HepG2 (cell line): ENCODE data around the gene SNX10. TPM values are rescaled to one million over a fixed set of nuclear protein-coding genes. Genes with fewer than 3 reads are reported as not detected.

Source experiments
- ATAC-seq: fragments of 200-7000 bp; cut with Tn5 transposase; 3 replicates; pipeline ENCODE4 v1.9.1; 2020; ENCODE audit warnings: mild to moderate bottlenecking, moderate library complexity
- BruUV-seq: library from RNA; stranded (reverse); fragments of 400-500 nt; replicated peaks from 2 replicates; lab custom pipeline; 2021; lab: Mats Ljungman, UMichigan
- CTCF ChIA-PET: fragments of 300-600 bp; formaldehyde crosslinking; extraction: SDS; loops from one replicate; lab custom pipeline; 2021; ENCODE audit warnings: low total read pairs, inconsistent platforms, low intra/inter-chr PET ratio; lab: Yijun Ruan, JAX
- POLR2A ChIA-PET: fragments of 350-600 bp; sonication (Branson Sonifier 250); formaldehyde crosslinking; loops from one replicate; lab custom pipeline; 2020; ENCODE audit warnings: antibody characterized with exemption, inconsistent platforms; lab: Yijun Ruan, JAX
- DNase-seq: peaks from one replicate; pipeline ENCODE4 v3.0.0-alpha.2; 2015; ENCODE audit warnings: low spot score
- FAIRE-seq: peaks from 3 replicates; lab custom pipeline; 2011; peaks lifted over from hg19 to GRCh38; lab: Jason Lieb, UNC
- H2AFZ ChIP-seq: one replicate; pipeline ENCODE4 v1.6.1; 2011; ENCODE audit warnings: low read length, inconsistent platforms
- H3K27ac ChIP-seq: fragments of 300-600 bp; 3 replicates; pipeline ENCODE4 v1.8.0; 2011; ENCODE audit warnings: mixed run types, mild to moderate bottlenecking, mixed read lengths, low read length, inconsistent platforms; ENCODE audit not compliant: insufficient read depth; ENCODE audit errors: extremely low read length
- H3K27me3 ChIP-seq, 2 experiments: fragments of 200-600 bp in 1 of 2; 2 replicates in 1 of 2; 3 replicates in 1 of 2; pipeline versions ENCODE4 v1.6.0 to v1.8.0; 2011; ENCODE audit warnings: low read length in 2 of 2, mild to moderate bottlenecking in 2 of 2, moderate library complexity in 2 of 2, inconsistent platforms in 1 of 2; ENCODE audit not compliant: insufficient read depth in 2 of 2, control insufficient read depth in 1 of 2
- H3K36me3 ChIP-seq, 2 experiments: fragments of 200-600 bp in 1 of 2; replicated peaks in 1 of 2; 2 replicates in 1 of 2; 3 replicates in 1 of 2; pipeline versions ENCODE4 v1.5.1 to v1.8.0; 2011; ENCODE audit warnings: low read length in 2 of 2, inconsistent platforms in 1 of 2; ENCODE audit not compliant: insufficient read depth in 2 of 2, control insufficient read depth in 1 of 2
- H3K4me1 ChIP-seq: 2 replicates; pipeline ENCODE4 v1.5.1; 2012; ENCODE audit warnings: low read length, inconsistent platforms; ENCODE audit not compliant: insufficient read depth
- H3K4me2 ChIP-seq: 2 replicates; pipeline ENCODE4 v1.6.0; 2011; ENCODE audit warnings: low read depth, low read length, inconsistent platforms
- H3K4me3 ChIP-seq, 3 experiments: fragments of 200-600 bp in 1 of 3; sonication (generic), shearing (Covaris generic) in 1 of 3; replicated peaks in 1 of 3; 2 replicates each; pipeline ENCODE4 v1.5.1; 2011 to 2016; ENCODE audit warnings: low read length in 3 of 3, inconsistent platforms in 2 of 3, low read depth in 2 of 3, mild to moderate bottlenecking in 2 of 3, control low read depth in 1 of 3, mixed read lengths in 1 of 3; ENCODE audit not compliant: insufficient read depth in 1 of 3
- H3K79me2 ChIP-seq: one replicate; pipeline ENCODE4 v1.6.1; 2011; ENCODE audit warnings: low read length, inconsistent platforms; ENCODE audit not compliant: insufficient read depth
- H3K9ac ChIP-seq: 2 replicates; pipeline ENCODE4 v1.6.0; 2011; ENCODE audit warnings: mild to moderate bottlenecking, low read depth, low read length, inconsistent platforms; ENCODE audit not compliant: insufficient read depth
- H3K9me3 ChIP-seq: 2 replicates; pipeline ENCODE4 v1.5.1; 2012; ENCODE audit warnings: mild to moderate bottlenecking, low read length
- H4K20me1 ChIP-seq: 2 replicates; pipeline ENCODE4 v1.6.0; 2011; ENCODE audit warnings: inconsistent platforms, mild to moderate bottlenecking, low read length, moderate library complexity; ENCODE audit not compliant: insufficient read depth
- ARID5B ChIP-seq: IDR thresholded peaks from 2 replicates; pipeline ENCODE4 v1.4.0; 2020; ENCODE audit warnings: mild to moderate bottlenecking, missing genetic modification reagents
- BCL6 ChIP-seq: IDR thresholded peaks from 2 replicates; pipeline ENCODE4 v1.6.1; 2016; ENCODE audit warnings: missing genetic modification reagents, missing compliant biosample characterization
- FOXA1 ChIP-seq, 2 experiments: fragments of 450-650 bp in 1 of 2; sonication (generic) in 1 of 2; formaldehyde crosslinking in 1 of 2; IDR thresholded peaks; 2 replicates each; pipeline versions ENCODE4 v1.4.0 to v1.6.1; 2016 to 2020; ENCODE audit warnings: missing genetic modification reagents in 1 of 2
- FOXA3 ChIP-seq: IDR thresholded peaks from 2 replicates; pipeline ENCODE4 v1.6.1; 2016; ENCODE audit warnings: missing genetic modification reagents, missing compliant biosample characterization
- HMG20A ChIP-seq: IDR thresholded peaks from 2 replicates; pipeline ENCODE4 v1.6.1; 2016; ENCODE audit warnings: borderline replicate concordance
- KLF6 ChIP-seq: IDR thresholded peaks from 2 replicates; pipeline ENCODE4 v1.8.0; 2016; ENCODE audit warnings: missing biosample characterization, missing genetic modification reagents
- NCOA2 ChIP-seq: sonication (generic); formaldehyde crosslinking; IDR thresholded peaks from 2 replicates; pipeline ENCODE4 v1.8.0; 2022; ENCODE audit warnings: inconsistent platforms
- PAXIP1 ChIP-seq: sonication (generic); formaldehyde crosslinking; conservative IDR thresholded peaks from 2 replicates; pipeline ENCODE4 v1.4.0; 2020; ENCODE audit warnings: mild to moderate bottlenecking, missing genetic modification reagents, moderate library complexity
- PPARG ChIP-seq: conservative IDR thresholded peaks from 2 replicates; pipeline ENCODE4 v1.6.1; 2016; ENCODE audit warnings: missing biosample characterization, missing genetic modification reagents
- RNF219 ChIP-seq: sonication (generic); formaldehyde crosslinking; IDR thresholded peaks from 2 replicates; pipeline ENCODE4 v1.5.0; 2020; ENCODE audit warnings: mild to moderate bottlenecking, missing genetic modification reagents
- RXRB ChIP-seq: IDR thresholded peaks from 2 replicates; pipeline ENCODE4 v1.6.1; 2016; ENCODE audit warnings: borderline replicate concordance, missing genetic modification reagents, missing compliant biosample characterization
- SRSF9 ChIP-seq: fragments of 200-400 bp; formaldehyde crosslinking; IDR thresholded peaks from 2 replicates; pipeline ENCODE4 v1.6.1; 2018; ENCODE audit warnings: borderline replicate concordance, mild to moderate bottlenecking, low read depth, low read length; ENCODE audit not compliant: insufficient read depth, poor library complexity, severe bottlenecking
- TCF12 ChIP-seq, 2 experiments: fragments of 450-650 bp in 1 of 2; sonication (generic) in 1 of 2; formaldehyde crosslinking in 1 of 2; IDR thresholded peaks; 2 replicates each; pipeline versions ENCODE4 v1.6.1 to v1.8.0; 2017 to 2022; ENCODE audit warnings: antibody characterized with exemption in 1 of 2, mild to moderate bottlenecking in 1 of 2, missing genetic modification reagents in 1 of 2, moderate library complexity in 1 of 2
- WGBS: methylation state at CpG from one replicate; pipeline ENCODE4 v1.1.6; 2017; ENCODE audit warnings: low lambda C conversion rate; 5-methylcytosine and 5-hydroxymethylcytosine counted together
- in situ Hi-C: cut with HindIII; loops from 2 replicates; pipeline ENCODE4 v1.10.0; 2017; ENCODE audit warnings: low pct_unique_long_range_greater_than_20kb; ENCODE audit not compliant: extremely low pct_ligation_motif_present
- intact Hi-C: fragments of 100-400 bp; cut with micrococcal nuclease; formaldehyde crosslinking; loops from one replicate; pipeline ENCODE4 v1.10.0; 2022; ENCODE audit not compliant: unreplicated experiment
- polyA plus RNA-seq, 8 experiments: library from polyadenylated mRNA; depleted of rRNA in 3 of 8; stranded (reverse) in 7 of 8; unstranded in 1 of 8; fragments of >200 nt; fragmentation: Illumina TruSeq in 4 of 8; extraction: Trizol in 4 of 8; gene quantifications; 2 replicates each; pipeline versions ENCODE4 v1.2.1 to v1.2.3, GENCODE V29; 2011 to 2016; ENCODE audit warnings: low read depth in 4 of 8, missing spikeins in 1 of 8, mixed read lengths in 1 of 8; ENCODE audit not compliant: insufficient read depth in 1 of 8
- total RNA-seq, 5 experiments: library from RNA; depleted of rRNA; stranded (reverse); fragments of >200 nt; fragmentation: Illumina TruSeq; extraction: Trizol; gene quantifications; 2 replicates each; pipeline ENCODE4 v1.2.3, GENCODE V29; 2016; ENCODE audit warnings: low read depth in 1 of 5

Gene SNX10
- total and polyA plus RNA-seq, 2 of the 13 experiments (the other 11 are each of a cell fraction or from before 2014, with no cell fraction given) = 26.0 to 27.6 TPM

- Histone ChIP-seq H3K27ac (no peak overlapping the region), H3K27me3 (no peaks in the 10 kb centered on the region), H3K4me1 (peaks cover 37% of the 10 kb centered on the region), H4K20me1 (no peaks in the 10 kb centered on the region), H3K4me3 (no peak overlapping the region), H2AFZ (no peak overlapping the region), H3K79me2 (no peaks in the 10 kb centered on the region), H3K4me2 (peak overlapping the region; percentile 26), H3K9ac (no peak overlapping the region), H3K36me3 (peaks cover 2 to 25% of the 10 kb centered on the region in 2 experiments; a peak in 4 of 5 replicates), H3K9me3 (no peaks in the 10 kb centered on the region)
- no TSS peak for BruUV-seq
- ATAC-seq (peak; percentile 53; the same call in 1 of the 3 replicates), DNase-seq (no peak), FAIRE-seq (no peak)
- CTCF ChIA-PET = interaction anchor here (1.1 kb wide), 1 partner anchor 85 kb away, joined by 6 read pairs; no protein-coding TSS in a partner anchor
- 9% methylated on average over 7 of the region's 7 CpGs for WGBS
- POLR2A ChIA-PET = interaction anchor here (0.7 to 1.7 kb wide), 4 partner anchors 15 to 164 kb away, joined by 3 to 9 read pairs (median 4); partner anchors contain the start of gene SNX10
- intact Hi-C loops = no loop called here
- in situ Hi-C loops = loop anchor here (10.0 kb wide), 1 partner anchor 159 kb away; the partner anchor contains the start of genes CBX3 and HNRNPA2B1
- TF ChIP-seq ARID5B (CRISPR knock-in tag) (peak; percentile 76), PAXIP1 (CRISPR knock-in tag) (peak; percentile 34; the same call in 1 of the 2 replicates), SRSF9 (no peak), HMG20A (CRISPR knock-in tag) (peak; percentile 63; the same call in 1 of the 2 replicates), RNF219 (CRISPR knock-in tag) (no peak), PPARG (CRISPR knock-in tag) (0 out of 2 replicates have a peak, but pooled peaks have one; percentile 11), RXRB (CRISPR knock-in tag) (0 out of 2 replicates have a peak, but pooled peaks have one; percentile 17), NCOA2 (CRISPR knock-in tag) (0 out of 2 replicates have a peak, but pooled peaks have one; percentile 34), BCL6 (CRISPR knock-in tag) (0 out of 2 replicates have a peak, but pooled peaks have one; percentile 20), FOXA1 (IDR thresholded peaks at IDR 0.05) (0 out of 2 replicates have a peak, but pooled peaks have one; percentile 18), FOXA1 (CRISPR knock-in tag; IDR thresholded peaks at IDR 0.05) (no peak), FOXA3 (CRISPR knock-in tag) (peak; percentile 82), TCF12 (IDR thresholded peaks at IDR 0.05) (no peak), TCF12 (CRISPR knock-in tag; IDR thresholded peaks at IDR 0.05) (no peak), KLF6 (CRISPR knock-in tag) (no peak)
Measured at GRCh38 chr7:26363465-26363864, 71.8 kb downstream of the SNX10 start.
